ENCODE data around the gene SMYD5.

GRCh38 chr2:73225513-73226360 is 11.7 kb downstream of the SMYD5 start:
- TF ChIP-seq CTCF (IDR thresholded peaks at IDR 0.05; ENCODE audit: insufficient read depth, low read length, poor library complexity, severe bottlenecking) = no peak
- no peak for TF ChIP-seq EZH2phosphoT487 (conservative IDR thresholded peaks at IDR 0.05; ENCODE audit: low read length)
